ENCODE data around the gene DACH1.

Gene DACH1

GRCh38 chr13:71540098-71540497, 326.9 kb downstream of the DACH1 start:
- no peak for DNase-seq

GRCh38 chr13:71536201-71536600, 330.8 kb downstream of the DACH1 start:
- DNase-seq: no peak

GRCh38 chr13:71524613-71525304, 342.2 kb downstream of the DACH1 start:
- DNase-seq: no peak

DNA sequence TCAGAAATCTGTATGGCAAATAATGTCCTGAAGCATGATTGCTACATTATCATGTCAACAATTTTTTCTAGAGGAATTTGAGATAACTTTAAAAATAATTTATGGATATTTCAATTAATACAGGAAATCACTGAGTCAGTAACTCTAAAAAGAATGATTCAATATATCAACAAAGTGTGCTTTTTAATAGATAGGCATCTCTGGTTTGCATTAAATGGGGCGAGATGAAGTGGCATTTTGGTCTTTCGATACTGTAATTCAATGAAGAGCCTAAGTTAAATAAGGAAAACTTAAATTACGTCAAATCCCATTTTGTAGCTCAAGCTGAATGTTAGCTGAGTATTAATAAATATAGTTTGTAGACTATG, 342.8 kb downstream of the DACH1 start:
- DNase-seq: no peak

GRCh38 chr13:71522941-71523526, 344.0 kb downstream of the DACH1 start:
- no peak for DNase-seq

- no peak for DNase-seq
Measured at GRCh38 chr13:71517004-71517403, 350.0 kb downstream of the DACH1 start.

DNA sequence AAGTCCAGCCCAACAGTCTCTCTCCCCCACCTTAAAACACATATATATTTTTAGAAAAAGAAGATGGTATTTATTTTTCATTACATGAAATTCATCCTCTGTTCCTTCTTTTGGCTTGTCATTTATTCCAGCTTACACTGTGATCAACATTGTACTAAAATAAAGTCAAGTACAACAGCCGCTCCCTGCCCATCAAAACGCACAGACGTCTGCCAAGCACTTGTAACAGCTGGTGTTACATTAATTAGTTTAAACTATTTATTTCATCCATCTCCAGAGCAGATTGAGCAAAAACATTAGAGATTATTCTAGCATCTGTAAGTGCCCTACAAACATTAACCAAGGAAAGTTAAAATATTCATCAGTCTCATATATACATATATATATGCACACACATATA, 350.5 kb downstream of the DACH1 start:
- DNase-seq: peak; percentile 31

DNA sequence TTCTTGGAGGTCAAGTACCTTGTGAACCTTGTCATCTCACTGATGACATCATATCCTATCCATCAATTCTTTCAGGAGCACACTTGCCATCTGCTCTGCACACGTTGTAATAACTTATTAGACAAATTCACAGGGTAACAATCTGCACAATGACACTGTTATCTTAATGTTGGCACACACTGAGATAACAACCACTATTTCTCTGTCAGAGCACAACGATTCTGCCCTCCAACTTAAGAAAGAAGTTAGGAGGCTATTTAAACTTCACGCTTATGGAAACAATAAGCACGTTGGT, 351.3 kb downstream of the DACH1 start:
- DNase-seq: no peak

DNA sequence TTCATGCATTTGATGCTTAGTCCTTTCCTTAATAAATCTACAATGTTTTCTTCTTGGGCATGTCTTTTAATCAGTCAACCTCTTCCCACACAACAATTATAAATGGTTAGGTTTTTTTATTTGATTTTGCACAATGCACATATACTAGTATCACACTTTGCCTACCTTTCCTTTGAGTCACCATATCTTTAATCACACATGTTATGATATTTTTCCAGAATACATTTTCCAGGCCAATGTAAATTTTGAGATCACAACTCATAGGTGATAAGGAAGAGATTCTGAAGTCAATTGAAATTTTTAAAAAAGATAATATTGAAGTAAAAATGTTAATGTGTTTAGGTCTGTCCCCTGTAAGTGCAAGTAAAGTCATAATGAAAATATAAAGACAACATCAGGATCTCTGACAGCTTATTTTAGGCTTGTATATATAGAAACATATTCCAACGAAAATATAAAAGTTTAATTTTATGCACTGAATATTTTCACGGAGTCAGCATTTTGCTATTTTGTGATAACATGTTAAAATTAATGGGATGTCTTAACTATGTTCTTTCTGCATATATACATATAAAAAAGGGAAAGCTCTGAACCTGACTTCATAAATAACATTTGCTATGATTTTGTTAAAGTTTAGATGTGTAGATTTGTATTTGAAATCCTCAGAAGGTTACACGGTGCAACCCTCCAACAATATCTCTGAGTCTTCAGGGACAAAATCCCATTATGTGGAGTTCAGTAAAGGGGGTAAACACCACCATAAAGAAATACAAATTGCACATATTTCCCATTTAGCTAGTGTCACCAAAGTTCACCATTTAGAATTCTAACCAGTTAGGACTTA, 351.9 kb downstream of the DACH1 start:
- no peak for DNase-seq

DNA sequence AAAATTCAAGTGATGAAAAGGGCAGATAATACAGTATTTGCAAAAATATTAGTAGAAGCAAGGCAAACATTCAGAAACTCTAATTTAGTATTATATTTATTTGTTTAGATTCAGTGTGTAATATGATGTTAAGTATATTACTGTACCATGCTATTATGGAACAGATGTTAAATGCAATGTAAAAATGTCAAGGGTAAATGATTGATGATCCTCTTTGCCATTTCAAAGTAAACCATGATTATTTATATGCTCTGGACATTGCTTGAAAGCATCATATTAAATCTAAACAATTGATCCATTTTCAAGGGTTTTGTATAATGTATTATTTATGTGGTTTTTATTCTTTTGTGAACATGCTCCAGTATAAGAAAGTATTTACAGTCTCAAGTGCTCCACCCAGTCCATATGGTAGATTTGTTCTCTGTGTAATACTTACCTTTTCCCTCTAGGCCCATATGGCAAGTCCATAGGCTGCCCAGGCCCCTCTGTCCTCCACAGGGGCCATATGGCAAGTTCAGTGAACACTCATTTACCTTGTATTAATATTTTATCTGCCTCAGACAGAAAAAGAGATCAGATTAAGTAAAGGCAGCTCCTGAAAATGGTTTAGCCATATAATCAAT, 353.5 kb downstream of the DACH1 start:
- DNase-seq: no peak

GRCh38 chr13:71503781-71504180, 363.2 kb downstream of the DACH1 start:
- no peak for DNase-seq

DNA sequence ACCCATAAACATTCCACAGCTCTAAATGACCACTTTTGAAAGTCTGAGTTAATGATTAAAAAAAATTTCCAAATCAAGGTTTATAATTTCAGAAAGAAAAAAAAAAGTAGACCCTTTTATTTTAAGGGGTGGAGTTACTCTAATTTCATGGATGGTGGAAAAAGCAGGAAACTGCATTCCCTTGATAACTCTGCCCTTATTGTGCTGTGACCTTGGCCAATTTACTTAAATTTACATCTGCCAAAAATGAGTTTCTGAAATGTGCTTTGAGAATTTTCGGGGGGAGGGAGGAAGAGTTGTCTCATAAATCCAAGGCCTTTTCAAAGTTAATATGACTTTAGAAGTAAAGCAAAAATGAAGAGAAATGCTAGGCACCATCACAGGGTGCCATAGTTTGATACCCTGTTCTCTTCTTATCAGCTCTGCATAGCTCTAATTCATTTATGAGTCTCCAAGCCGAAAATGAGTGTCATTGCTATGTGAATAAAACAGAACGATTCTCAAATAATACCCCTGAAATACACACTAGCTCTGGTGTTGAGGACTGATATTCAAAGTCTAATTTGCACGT, 367.0 kb downstream of the DACH1 start:
- no peak for DNase-seq

DNA sequence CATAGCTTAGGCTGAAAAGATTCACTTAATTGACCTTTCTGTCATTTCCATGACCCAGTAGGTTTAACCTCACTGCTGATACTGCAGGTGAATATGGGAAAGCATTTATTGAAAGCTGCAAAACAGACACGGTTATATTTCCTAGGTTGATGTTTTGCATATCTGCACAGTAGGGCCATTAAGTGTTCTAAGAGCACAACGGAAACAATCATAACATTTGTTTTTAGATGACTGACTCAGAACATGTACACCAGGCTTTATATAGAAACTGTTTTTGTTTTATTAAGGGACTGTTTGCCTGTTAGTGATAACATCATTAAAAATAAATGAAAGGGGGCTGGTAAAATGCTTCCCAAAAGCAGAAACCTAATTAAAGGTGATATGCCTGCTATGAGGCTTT, 367.8 kb downstream of the DACH1 start:
- no peak for DNase-seq

DNA sequence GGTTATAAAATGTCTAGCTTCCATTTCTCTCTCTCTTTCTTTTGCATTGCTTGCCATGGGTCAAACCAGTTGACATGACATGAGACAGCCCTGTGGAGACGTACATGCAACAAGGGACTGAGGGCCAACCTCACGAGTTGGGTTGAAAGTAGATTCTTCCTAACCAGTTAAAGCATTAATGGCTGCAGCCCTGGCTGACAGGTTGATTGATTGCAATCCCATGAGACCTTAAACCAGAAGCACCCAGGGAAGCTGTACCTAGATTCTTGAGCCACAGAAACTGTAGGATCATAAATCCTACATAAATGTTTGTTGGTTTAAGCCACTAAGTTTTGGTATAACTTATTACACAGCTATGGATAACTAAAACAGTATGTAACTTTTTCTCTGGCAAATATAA, 373.8 kb downstream of the DACH1 start:
- DNase-seq: no peak

GRCh38 chr13:71492346-71492871, 374.6 kb downstream of the DACH1 start:
- no peak for DNase-seq

GRCh38 chr13:71491010-71491409, 376.0 kb downstream of the DACH1 start:
- DNase-seq: no peak

GRCh38 chr13:71489041-71489440, 378.0 kb downstream of the DACH1 start:
- DNase-seq: no peak

- DNase-seq: no peak
Measured at GRCh38 chr13:71488201-71488600, 378.8 kb downstream of the DACH1 start.

GRCh38 chr13:71485913-71486312, 381.1 kb downstream of the DACH1 start:
- DNase-seq: no peak

DNA sequence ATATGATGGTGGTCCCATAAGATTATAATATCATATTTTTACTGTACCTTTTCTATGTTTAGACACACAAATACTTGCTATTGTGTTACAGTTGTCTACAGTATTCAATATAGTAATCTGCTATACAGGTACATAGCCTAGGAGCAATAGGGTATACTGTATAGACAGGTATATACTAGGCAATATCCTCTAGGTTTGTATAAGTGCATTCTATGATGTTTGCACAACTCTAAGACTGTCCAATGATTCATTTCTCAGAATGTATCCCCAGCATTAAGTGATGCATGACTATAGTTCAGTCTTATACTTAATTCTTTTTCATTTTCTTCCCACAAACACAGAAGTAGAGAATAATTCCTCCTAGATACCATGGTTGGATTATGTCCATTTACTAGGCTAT, 383.3 kb downstream of the DACH1 start:
- no peak for DNase-seq

DNA sequence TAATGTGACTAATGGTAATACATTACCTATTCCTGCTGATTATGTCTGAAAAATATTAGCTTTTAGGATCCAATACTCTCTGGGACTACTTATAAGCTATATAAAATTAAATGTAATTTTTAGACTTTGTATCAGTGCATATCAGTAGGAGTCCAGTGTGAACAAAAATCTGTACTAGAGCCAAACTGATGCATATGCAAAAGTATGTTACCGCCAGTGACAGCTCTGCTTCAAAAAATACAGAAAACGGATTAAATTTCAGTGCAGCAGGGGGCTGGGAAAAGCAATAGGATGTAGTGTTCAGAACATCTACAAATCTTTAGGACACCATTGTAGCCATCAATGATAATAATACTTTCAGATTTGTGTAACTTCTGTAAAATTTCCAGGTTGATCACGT, 385.5 kb downstream of the DACH1 start:
- DNase-seq: no peak

- DNase-seq: no peak
Measured at GRCh38 chr13:71481046-71481445, 386.0 kb downstream of the DACH1 start.

DNA sequence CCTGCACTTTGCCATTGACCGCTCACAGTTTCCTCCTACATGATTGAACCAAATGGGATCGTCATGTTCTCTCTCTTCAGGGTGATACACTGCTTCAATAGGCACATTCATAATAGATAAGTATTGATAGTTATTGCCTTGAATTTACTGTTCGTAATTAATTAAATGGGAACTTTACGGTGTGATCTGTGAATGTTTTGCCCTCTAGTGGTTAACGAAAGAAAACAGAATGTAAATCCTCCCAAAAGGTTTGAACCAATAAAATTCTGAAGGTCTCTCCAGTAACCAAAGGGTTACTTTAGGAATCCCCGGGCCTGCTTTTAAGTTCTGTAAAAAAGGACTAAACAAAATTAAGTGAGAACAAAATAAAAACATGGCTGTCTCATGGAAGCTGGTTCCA, 389.3 kb downstream of the DACH1 start:
- no peak for DNase-seq
